ENCODE measurements around the gene PLCB4.
A peak's percentile ranks its signal among the peaks of the same experiment; 100 is the strongest.

The PLCB4 gene

DNA sequence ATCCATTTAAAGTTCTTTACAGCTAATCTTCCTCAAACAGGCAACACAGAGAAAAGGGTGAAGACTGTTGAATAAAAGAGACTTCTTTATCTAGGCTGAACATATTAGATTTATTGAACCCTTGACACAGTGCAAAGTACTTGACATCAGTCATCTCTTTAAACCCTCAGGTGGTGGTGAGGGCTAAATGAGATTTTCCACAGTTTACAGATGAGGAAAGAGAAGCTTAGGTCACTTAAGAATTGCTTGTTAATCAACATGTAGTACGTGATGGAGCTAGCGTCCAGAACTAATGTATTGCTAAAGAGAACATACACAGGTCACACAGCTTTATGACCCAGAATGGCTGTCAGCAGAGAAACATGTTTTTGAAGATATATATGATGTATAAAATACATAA is 252.1 kb downstream of the PLCB4 start:
- Mint-ChIP-seq H3K4me3 (no peak overlapping the region), H3K27ac (no peak overlapping the region), H3K27me3 (no peaks in the 10 kb centered on the region), H3K4me1 (peaks cover 9% of the 10 kb centered on the region), H3K36me3 (no peaks in the 10 kb centered on the region), H3K9me3 (no peaks in the 10 kb centered on the region)
- ATAC-seq: no peak

DNA sequence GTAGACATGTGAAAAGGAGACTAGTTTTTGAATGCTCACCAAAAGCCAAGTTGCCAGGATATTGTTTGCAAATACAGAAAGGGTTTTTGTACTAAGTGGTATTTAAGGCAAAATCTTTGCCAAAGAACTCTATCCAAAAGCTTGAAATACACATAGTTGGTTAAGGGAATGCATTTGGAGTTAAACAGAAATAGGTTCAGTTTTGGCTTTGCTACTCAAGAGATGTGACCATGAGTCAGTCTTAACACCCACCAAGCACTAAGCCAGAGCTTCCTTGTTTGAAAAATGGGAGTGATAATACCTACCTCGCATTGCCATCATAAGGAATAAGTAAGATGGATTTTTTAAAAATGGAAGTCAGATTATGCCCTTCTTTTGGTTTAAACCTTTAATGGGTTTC is 253.8 kb downstream of the PLCB4 start:
- H3K27ac Mint-ChIP-seq: no peak overlapping the region
- H3K9me3 Mint-ChIP-seq: no peaks in the 10 kb centered on the region
- no peaks in the 10 kb centered on the region for H3K36me3 Mint-ChIP-seq

DNA sequence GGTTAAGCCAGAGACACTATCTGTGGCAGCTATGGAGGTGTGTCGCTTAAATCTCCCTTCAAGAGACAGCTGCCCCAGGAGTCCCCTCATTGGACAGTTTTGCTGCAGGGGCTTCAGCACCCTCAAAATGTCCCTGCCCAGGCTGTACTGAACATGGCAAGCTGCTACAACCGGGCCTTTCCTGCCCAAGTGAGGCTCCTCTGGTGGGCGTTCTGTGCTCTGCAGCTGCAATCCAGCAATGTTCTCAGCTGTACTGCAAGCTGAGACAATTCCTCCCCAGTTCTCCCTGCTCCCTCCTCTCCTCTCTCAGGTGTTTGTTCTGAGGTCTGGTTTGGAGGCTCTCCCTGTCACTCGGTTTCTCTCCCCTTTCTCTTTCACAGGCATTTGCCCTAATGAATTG is 254.7 kb downstream of the PLCB4 start:
- Mint-ChIP-seq H3K27me3 (no peaks in the 10 kb centered on the region), H3K36me3 (no peaks in the 10 kb centered on the region), H3K4me3 (no peak overlapping the region), H3K27ac (no peak overlapping the region), H3K4me1 (peaks cover 9% of the 10 kb centered on the region), H3K9me3 (no peaks in the 10 kb centered on the region)
- peak; percentile 41 for ATAC-seq

More for the DNA sequence above, 253.8 kb downstream of the PLCB4 start:
- H3K27me3 Mint-ChIP-seq: no peaks in the 10 kb centered on the region
- H3K4me1 Mint-ChIP-seq: peaks cover 9% of the 10 kb centered on the region
- ATAC-seq: no peak
- no peak overlapping the region for H3K4me3 Mint-ChIP-seq

DNA sequence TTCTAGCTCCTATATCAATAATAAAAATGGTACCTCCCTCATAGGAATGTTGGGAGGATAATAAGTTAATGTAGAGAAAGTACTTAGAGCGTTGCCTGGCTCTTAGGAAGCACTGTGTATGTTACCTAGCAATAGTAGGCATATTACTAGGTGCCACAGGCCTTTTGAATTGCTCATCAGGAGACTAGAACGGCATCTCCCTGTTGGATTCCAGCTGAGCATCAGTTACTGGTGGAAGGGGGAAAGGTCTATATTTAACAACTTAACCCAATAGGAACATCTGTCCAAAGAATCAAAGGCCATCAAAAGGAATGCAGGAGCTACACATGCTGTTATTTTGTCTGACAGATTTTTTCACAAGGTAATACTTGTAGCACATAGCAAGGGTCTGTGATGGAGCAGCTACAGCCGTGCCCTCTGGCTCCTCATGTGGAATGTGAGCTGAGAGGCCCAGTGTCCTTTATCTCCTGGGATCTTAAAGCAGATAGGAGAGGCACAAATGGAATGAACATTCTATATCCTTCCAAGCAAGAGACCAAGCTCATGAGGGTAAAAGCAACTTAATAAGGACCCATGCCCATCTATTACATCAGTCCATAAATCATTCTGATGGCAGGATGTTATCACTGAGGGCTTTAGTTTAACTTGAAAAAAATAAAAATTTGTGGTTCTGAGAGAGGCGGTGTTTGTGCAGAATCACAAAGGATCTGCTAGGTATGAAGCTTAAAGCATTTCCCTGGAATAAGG is 260.6 kb downstream of the PLCB4 start:
- Mint-ChIP-seq H3K27me3 (no peaks in the 10 kb centered on the region), H3K36me3 (no peaks in the 10 kb centered on the region), H3K27ac (no peak overlapping the region), H3K4me1 (no peaks in the 10 kb centered on the region), H3K4me3 (no peak overlapping the region), H3K9me3 (no peaks in the 10 kb centered on the region)
- ATAC-seq: no peak

DNA sequence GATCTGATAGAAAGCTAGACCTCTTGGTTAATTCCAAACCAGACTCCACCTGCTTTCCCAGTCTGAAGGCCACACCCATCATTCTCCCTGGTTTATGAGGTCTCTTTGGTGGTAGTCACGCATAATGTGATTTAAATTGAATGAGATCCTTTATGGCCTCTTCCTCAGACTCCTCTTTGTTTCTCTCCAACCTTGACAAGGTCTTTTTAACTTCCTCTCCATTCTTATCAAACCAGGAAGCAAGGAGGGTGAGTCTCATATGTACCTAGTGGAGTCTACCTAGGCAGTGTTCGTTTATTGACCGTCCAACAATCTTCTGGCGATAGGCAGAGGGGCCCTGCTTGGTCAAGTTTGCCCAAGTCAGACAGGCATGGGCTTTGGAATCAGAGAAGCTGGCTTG is 261.3 kb downstream of the PLCB4 start:
- no peaks in the 10 kb centered on the region for H3K27me3 Mint-ChIP-seq
- ATAC-seq: no peak
- H3K4me1 Mint-ChIP-seq: no peaks in the 10 kb centered on the region
- no peak overlapping the region for H3K4me3 Mint-ChIP-seq
- H3K36me3 Mint-ChIP-seq: no peaks in the 10 kb centered on the region
- H3K27ac Mint-ChIP-seq: no peak overlapping the region
- no peaks in the 10 kb centered on the region for H3K9me3 Mint-ChIP-seq

DNA sequence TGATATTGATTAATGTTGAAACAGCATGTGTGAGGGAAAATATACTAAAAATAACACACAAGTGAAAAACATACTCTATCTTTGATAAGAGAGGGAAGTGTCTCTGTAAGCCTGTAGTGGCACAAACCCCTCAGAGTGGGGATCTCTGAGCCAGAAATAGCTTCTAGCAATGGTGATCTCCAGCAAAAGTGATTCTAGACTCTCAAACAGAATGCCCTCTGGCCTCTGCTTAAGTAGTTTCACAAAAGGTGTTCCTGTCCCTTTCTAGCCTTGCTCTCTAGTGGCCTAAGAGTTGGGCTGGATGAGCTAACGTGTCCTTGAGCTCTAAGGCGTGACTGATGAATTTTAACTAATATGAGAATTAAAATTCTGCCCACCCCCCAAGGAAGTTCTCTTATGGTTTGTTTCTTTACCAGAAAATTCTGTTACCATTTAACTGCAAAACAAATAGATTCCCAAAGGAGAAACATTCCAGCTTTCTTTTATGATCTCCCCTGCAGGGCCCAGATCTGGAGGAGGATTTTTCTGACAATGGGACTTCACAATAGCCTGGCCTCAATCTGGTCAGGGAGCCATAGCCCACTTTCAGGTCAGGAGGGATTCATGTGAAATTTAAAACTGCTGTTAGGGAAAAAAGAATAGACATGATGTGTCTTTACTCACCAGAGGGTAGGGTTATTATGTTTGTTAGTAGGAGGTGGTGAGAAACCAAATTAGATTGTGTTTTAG is 263.0 kb downstream of the PLCB4 start:
- Mint-ChIP-seq H3K4me1 (no peaks in the 10 kb centered on the region), H3K4me3 (no peak overlapping the region), H3K27me3 (no peaks in the 10 kb centered on the region), H3K27ac (no peak overlapping the region), H3K36me3 (no peaks in the 10 kb centered on the region), H3K9me3 (no peaks in the 10 kb centered on the region)
- no peak for ATAC-seq

DNA sequence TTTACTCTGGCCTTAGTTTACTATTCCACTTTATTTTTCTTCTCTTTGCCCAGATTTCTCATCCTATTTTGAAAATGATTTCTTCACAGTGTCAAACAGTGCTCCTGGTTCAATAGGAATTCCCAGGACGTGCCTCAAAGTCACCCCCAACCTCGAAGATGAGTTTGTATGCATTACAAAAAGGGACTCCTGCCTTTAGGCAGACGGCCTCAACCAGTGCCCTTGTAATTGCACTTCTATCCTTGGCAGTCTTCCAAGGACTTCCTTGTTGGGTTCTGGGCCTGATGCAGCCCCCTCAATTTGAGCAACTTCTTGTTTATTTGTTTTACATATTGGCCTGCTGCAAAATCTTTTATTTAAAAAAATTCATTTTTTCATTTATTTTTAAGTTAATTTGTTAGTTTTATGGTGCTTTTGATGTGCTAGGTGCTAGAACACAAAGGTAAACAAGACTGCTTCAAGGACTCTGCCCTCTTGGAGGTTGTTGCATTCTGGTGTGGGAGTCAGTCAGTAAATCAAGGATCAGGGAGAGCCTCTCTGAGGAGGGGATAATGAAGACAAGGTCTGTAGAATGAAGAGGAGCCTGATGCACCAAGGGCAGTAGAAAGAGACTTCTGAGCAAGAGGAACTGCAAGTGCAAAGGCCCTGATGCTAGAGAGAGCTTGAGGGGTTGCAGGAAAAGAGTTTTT is 264.0 kb downstream of the PLCB4 start:
- H3K27me3 Mint-ChIP-seq: no peaks in the 10 kb centered on the region
- ATAC-seq: no peak
- H3K27ac Mint-ChIP-seq: no peak overlapping the region
- no peaks in the 10 kb centered on the region for H3K9me3 Mint-ChIP-seq
- no peaks in the 10 kb centered on the region for H3K4me1 Mint-ChIP-seq
- no peaks in the 10 kb centered on the region for H3K36me3 Mint-ChIP-seq
- no peak overlapping the region for H3K4me3 Mint-ChIP-seq

DNA sequence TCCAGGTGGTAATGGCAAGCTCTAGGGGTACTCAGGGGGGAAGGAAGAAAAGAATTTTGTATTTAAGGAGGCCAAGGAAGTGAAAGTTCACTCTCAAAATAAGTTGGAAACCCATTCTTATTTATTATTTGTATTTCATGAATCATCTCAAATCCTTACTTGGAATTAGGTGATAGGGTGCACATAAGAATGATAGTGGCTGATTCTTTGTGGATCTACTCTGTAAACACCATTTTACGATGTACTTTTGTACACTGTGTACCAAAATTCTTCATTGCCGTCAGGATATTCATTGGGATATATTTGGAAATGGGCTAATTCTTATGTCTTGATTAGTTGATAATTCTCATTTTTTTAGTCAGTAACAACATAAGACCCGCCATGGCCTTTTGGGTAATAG is 266.0 kb downstream of the PLCB4 start:
- H3K27ac Mint-ChIP-seq: no peak overlapping the region
- no peaks in the 10 kb centered on the region for H3K27me3 Mint-ChIP-seq
- H3K4me3 Mint-ChIP-seq: no peak overlapping the region
- ATAC-seq: no peak
- no peaks in the 10 kb centered on the region for H3K36me3 Mint-ChIP-seq
- H3K4me1 Mint-ChIP-seq: no peaks in the 10 kb centered on the region
- no peaks in the 10 kb centered on the region for H3K9me3 Mint-ChIP-seq

DNA sequence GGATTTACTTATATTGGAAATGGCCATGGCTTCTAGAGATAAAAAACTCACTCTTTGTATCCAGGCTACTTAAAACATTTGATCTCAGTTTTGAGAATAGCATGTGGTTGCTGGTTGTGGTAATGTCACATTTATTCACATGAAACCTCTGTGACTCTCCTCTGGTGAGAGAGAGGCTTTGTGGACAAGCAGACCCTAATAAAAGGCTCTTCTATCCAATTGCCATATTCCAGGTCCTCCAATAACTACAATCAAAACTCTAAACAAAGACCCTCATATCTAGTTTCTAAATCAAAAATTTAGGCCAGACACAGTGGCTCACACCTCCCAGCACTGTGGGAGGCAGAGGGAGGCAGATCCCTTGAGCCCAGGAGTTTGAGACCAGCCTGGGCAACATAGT is 269.2 kb downstream of the PLCB4 start:
- no peaks in the 10 kb centered on the region for H3K9me3 Mint-ChIP-seq
- no peak for ATAC-seq

DNA sequence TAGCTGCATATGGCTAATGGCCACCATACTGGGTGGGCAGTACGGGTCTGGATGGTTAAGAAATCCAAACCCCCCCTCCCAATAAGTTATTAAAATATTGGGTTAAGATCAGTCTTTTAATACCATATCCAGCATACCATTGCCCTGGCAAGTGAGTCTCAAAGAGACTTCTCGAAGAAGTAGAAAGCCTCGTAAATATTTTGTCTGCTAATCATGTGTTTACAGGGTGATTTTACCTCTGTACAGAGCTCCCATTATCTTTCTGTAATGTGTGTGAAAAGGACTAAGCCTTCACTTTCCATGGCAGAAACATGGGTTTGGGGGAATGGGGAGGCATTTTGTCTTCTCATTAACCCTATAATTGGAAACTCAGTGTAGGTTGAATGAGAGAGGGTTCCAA is 270.8 kb downstream of the PLCB4 start:
- no peaks in the 10 kb centered on the region for H3K36me3 Mint-ChIP-seq
- no peak for ATAC-seq
- H3K27me3 Mint-ChIP-seq: no peaks in the 10 kb centered on the region
- no peak overlapping the region for H3K4me3 Mint-ChIP-seq
- H3K4me1 Mint-ChIP-seq: no peaks in the 10 kb centered on the region
- no peaks in the 10 kb centered on the region for H3K9me3 Mint-ChIP-seq
- no peak overlapping the region for H3K27ac Mint-ChIP-seq

More for the DNA sequence above, 269.2 kb downstream of the PLCB4 start:
- no peak overlapping the region for H3K27ac Mint-ChIP-seq
- no peak overlapping the region for H3K4me3 Mint-ChIP-seq
- no peaks in the 10 kb centered on the region for H3K4me1 Mint-ChIP-seq
- H3K36me3 Mint-ChIP-seq: no peaks in the 10 kb centered on the region
- no peaks in the 10 kb centered on the region for H3K27me3 Mint-ChIP-seq

DNA sequence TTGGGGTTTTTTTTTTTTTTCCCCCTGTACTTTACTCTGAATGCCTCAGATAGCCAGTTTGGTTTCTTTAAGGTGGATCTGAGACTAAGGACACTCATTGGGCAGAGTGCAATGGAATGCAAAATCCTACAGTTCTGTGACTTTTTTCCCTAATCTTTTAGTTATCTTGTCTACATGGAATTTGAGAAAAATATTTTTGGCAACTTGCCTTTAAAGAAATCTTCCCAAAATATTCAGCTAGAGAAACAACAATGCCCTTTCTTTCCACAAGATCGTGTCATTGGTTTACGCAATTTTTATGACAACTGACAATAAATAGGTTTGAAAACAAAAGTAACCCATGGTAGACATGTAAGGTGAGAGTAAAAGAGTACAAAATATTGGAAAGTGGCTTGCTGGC is 273.8 kb downstream of the PLCB4 start:
- Mint-ChIP-seq H3K9me3 (no peaks in the 10 kb centered on the region), H3K36me3 (no peaks in the 10 kb centered on the region), H3K4me3 (no peak overlapping the region), H3K27ac (no peak overlapping the region), H3K4me1 (no peaks in the 10 kb centered on the region), H3K27me3 (no peaks in the 10 kb centered on the region)
- no peak for ATAC-seq

DNA sequence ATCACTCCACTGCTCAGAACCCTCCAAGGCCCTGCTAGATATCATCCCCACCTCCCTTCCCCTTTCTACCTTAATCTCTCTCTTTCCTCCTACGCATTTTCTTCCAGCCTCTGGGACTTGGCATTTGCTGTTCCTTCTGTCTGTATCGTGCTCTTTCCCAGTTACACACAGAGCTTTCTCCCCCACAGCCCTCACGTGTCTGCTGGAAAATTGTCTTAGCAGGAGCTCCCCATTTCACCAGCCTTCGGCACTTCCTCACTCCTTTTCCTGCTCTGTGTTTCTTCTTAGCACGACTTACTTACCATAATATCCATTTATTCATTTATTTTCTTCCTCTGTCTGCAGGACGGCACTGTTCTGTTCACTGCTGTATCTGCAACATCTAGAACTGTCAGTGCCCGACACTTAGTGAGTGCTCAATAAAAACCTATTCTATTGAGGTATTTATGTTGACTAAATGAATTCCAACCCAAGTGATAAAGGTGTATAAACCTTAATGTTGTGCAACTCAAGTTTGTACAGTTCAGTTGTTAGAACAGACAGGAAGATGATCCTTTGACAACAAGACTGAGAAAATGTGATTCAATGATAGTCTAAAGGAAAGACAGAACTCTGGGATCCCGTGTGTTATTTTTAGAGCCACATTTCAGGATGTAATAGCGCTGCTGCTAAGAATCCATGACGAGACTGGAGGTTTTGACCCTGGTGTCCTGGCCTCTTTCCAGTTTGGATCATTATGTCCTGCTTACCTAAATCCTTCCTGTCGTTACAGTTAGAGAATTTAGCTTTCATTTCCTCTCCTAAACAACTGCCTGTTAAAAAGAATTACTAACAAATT is 275.4 kb downstream of the PLCB4 start:
- Mint-ChIP-seq H3K9me3 (no peaks in the 10 kb centered on the region), H3K27ac (no peak overlapping the region), H3K27me3 (no peaks in the 10 kb centered on the region), H3K4me3 (no peak overlapping the region), H3K4me1 (no peaks in the 10 kb centered on the region), H3K36me3 (no peaks in the 10 kb centered on the region)
- no peak for ATAC-seq

DNA sequence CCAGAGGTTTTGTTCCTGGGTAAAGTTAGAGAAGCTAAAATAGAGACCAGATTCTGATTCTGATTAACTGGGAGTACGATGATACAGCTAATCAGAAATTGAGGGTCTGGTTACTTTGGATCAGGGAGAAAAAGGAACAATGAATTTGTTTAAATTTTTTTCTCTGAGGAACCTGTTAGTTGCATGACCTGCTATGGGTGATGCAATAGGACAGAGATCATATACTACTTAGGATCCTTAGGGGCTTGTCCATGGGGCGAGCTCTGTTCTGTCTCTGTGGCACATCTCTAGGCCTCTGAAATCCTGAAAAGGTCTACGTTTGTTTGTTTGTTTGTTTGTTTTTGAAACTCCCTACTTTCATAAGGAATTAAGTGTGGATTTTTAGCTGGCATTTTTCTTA is 279.4 kb downstream of the PLCB4 start:
- no peaks in the 10 kb centered on the region for H3K9me3 Mint-ChIP-seq
- no peak for ATAC-seq
- no peaks in the 10 kb centered on the region for H3K36me3 Mint-ChIP-seq
- H3K27me3 Mint-ChIP-seq: no peaks in the 10 kb centered on the region
- no peak overlapping the region for H3K4me3 Mint-ChIP-seq
- H3K27ac Mint-ChIP-seq: no peak overlapping the region
- no peaks in the 10 kb centered on the region for H3K4me1 Mint-ChIP-seq

DNA sequence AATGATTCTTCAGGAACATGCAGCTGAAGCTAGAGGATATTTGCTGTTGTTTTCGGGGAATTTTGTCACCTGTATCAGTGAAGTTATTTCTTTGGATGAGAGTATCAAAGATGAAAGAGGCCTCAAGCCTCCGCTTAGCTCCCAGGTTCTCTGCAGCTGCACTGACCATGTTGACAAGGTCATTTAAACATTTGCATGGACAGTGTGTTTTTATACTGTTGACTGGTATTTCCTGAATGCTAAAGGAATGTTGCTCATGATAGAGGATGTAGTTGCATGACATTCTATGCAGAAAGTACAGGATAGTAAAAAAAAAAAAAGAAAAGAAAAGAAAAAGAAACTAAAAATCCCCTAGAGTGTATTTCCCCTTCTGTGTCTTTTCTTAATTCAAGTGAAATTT is 279.9 kb downstream of the PLCB4 start:
- Mint-ChIP-seq H3K4me3 (no peak overlapping the region), H3K27me3 (no peaks in the 10 kb centered on the region), H3K9me3 (no peaks in the 10 kb centered on the region), H3K36me3 (no peaks in the 10 kb centered on the region), H3K4me1 (no peaks in the 10 kb centered on the region), H3K27ac (no peak overlapping the region)
- no peak for ATAC-seq

DNA sequence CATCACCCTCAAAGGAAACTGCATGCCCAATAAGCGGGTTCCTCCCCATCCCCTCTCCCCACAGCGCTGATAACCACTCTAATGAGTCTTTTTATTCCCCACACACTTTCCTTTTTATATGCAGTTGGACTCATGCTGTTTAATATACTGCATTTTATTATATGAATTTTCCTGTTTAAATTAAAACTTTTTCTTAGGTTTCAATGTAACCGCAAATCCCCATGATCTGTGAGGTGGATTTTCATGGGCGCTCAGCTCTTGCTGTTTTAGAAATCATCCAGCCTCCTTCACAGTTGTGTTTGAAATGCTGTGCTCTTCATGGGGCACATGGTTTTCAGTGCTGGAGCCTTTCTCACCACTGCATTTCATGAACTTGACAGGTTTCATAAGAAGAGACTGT is 280.4 kb downstream of the PLCB4 start:
- Mint-ChIP-seq H3K4me3 (no peak overlapping the region), H3K9me3 (no peaks in the 10 kb centered on the region)

More for the DNA sequence above, 280.4 kb downstream of the PLCB4 start:
- Mint-ChIP-seq H3K27me3 (no peaks in the 10 kb centered on the region), H3K27ac (no peak overlapping the region), H3K4me1 (no peaks in the 10 kb centered on the region), H3K36me3 (no peaks in the 10 kb centered on the region)
- ATAC-seq: no peak
